NCI-H2196 treated with DMSO at 0.1 percent for 48 hours (cell line): Measurements from ENCODE around the gene CDH4.

Source experiments
- DNase-seq: peaks from one replicate; lab custom pipeline; 2025; ENCODE audit not compliant: unreplicated experiment; lab: John Stamatoyannopoulos, UW

Gene CDH4

GRCh38 chr20:61697666-61698597 is 445.9 kb downstream of the CDH4 start:
- no peak for DNase-seq

GRCh38 chr20:61698598-61699494 is 446.8 kb downstream of the CDH4 start:
- no peak for DNase-seq

- DNase-seq = peak; percentile 5
Measured at GRCh38 chr20:61699495-61700374, 447.7 kb downstream of the CDH4 start.

GRCh38 chr20:61700595-61701140 is 448.6 kb downstream of the CDH4 start:
- no peak for DNase-seq

- DNase-seq = no peak
Measured at GRCh38 chr20:61701401-61701800, 449.3 kb downstream of the CDH4 start.

- no peak for DNase-seq
Measured at GRCh38 chr20:61701802-61702201, 449.7 kb downstream of the CDH4 start.

- DNase-seq = no peak
Measured at GRCh38 chr20:61702246-61702645, 450.2 kb downstream of the CDH4 start.

- DNase-seq = no peak
Measured at GRCh38 chr20:61704661-61705060, 452.6 kb downstream of the CDH4 start.

- DNase-seq = no peak
Measured at GRCh38 chr20:61705386-61706258, 453.6 kb downstream of the CDH4 start.

- no peak for DNase-seq
Measured at GRCh38 chr20:61706259-61706961, 454.3 kb downstream of the CDH4 start.

- no peak for DNase-seq
Measured at GRCh38 chr20:61708891-61709290, 456.8 kb downstream of the CDH4 start.

- no peak for DNase-seq
Measured at GRCh38 chr20:61710108-61710507, 458.0 kb downstream of the CDH4 start.

- DNase-seq = no peak
Measured at GRCh38 chr20:61712688-61713087, 460.6 kb downstream of the CDH4 start.

- DNase-seq = no peak
Measured at GRCh38 chr20:61718361-61719005, 466.4 kb downstream of the CDH4 start.

- no peak for DNase-seq
Measured at GRCh38 chr20:61719691-61720347, 467.8 kb downstream of the CDH4 start.

GRCh38 chr20:61720348-61720696 is 468.3 kb downstream of the CDH4 start:
- DNase-seq = no peak

GRCh38 chr20:61722146-61722678 is 470.2 kb downstream of the CDH4 start:
- DNase-seq = no peak
